ENCODE data around the gene SUGCT.

SUGCT gene

GRCh38 chr7:40134428-40135316 lies at the start of gene SUGCT, which contains the start of gene MPLKIP:
Gene SUGCT, plus strand, starts transcription at chr7:40135005.
Gene MPLKIP, minus strand, starts transcription at chr7:40134622. Its CDS starts 55 bp downstream, at chr7:40134567.
- peak within 1 kb of the TSS; percentile 94 for H3K27ac ChIP-seq (ENCODE audit: low read length)
- H3K4me1 ChIP-seq (ENCODE audit: control insufficient read depth in 1 of 2, insufficient read depth in 2 of 2, low read length in 2 of 2): peaks cover 12 to 21% of the 10 kb centered on the region in 2 donors
- H3K27me3 ChIP-seq (ENCODE audit: low read depth, low read length): no peaks in the 10 kb centered on the region
- H3K9me3 ChIP-seq (ENCODE audit: control insufficient read depth in 1 of 2, low read length in 2 of 2): no peaks in the 10 kb centered on the region
- H3K36me3 ChIP-seq (ENCODE audit: control insufficient read depth in 1 of 2, insufficient read depth in 2 of 2, low read length in 2 of 2): peaks cover 0 to 8% of the 10 kb centered on the region in 2 donors
- H3K4me3 ChIP-seq (ENCODE audit: low read depth in 1 of 2, low read length in 2 of 2): peak within 1 kb of the TSS; percentile 99

- Histone ChIP-seq H3K27ac (ENCODE audit: low read length) (no peak overlapping the region), H3K4me3 (ENCODE audit: low read depth in 1 of 2, low read length in 2 of 2) (no peak overlapping the region), H3K36me3 (ENCODE audit: control insufficient read depth in 1 of 2, insufficient read depth in 2 of 2, low read length in 2 of 2) (peaks cover 47 to 55% of the 10 kb centered on the region in 2 donors), H3K9me3 (ENCODE audit: control insufficient read depth in 1 of 2, low read length in 2 of 2) (no peaks in the 10 kb centered on the region), H3K4me1 (ENCODE audit: control insufficient read depth in 1 of 2, insufficient read depth in 2 of 2, low read length in 2 of 2) (peaks cover 0 to 3% of the 10 kb centered on the region in 2 donors), H3K27me3 (ENCODE audit: low read depth, low read length) (no peaks in the 10 kb centered on the region)
Observed at GRCh38 chr7:40092182-40092581, 42.6 kb upstream of the SUGCT start.

- H3K9me3 ChIP-seq (ENCODE audit: control insufficient read depth in 1 of 2, low read length in 2 of 2): no peaks in the 10 kb centered on the region
- H3K4me3 ChIP-seq (ENCODE audit: low read depth in 1 of 2, low read length in 2 of 2): no peak overlapping the region
- no peaks in the 10 kb centered on the region for H3K27me3 ChIP-seq (ENCODE audit: low read depth, low read length)
- H3K4me1 ChIP-seq (ENCODE audit: control insufficient read depth in 1 of 2, insufficient read depth in 2 of 2, low read length in 2 of 2): peaks cover 0 to 3% of the 10 kb centered on the region in 2 donors
- H3K27ac ChIP-seq (ENCODE audit: low read length): no peak overlapping the region
- H3K36me3 ChIP-seq (ENCODE audit: control insufficient read depth in 1 of 2, insufficient read depth in 2 of 2, low read length in 2 of 2): peaks cover 44 to 46% of the 10 kb centered on the region in 2 donors
Observed at GRCh38 chr7:40093631-40094350, 41.0 kb upstream of the SUGCT start.

- Histone ChIP-seq H3K4me1 (ENCODE audit: control insufficient read depth in 1 of 2, insufficient read depth in 2 of 2, low read length in 2 of 2) (peaks cover 0 to 3% of the 10 kb centered on the region in 2 donors), H3K27me3 (ENCODE audit: low read depth, low read length) (no peaks in the 10 kb centered on the region), H3K9me3 (ENCODE audit: control insufficient read depth in 1 of 2, low read length in 2 of 2) (no peaks in the 10 kb centered on the region), H3K27ac (ENCODE audit: low read length) (no peak overlapping the region), H3K4me3 (ENCODE audit: low read depth in 1 of 2, low read length in 2 of 2) (no peak overlapping the region), H3K36me3 (ENCODE audit: control insufficient read depth in 1 of 2, insufficient read depth in 2 of 2, low read length in 2 of 2) (peaks cover 38 to 40% of the 10 kb centered on the region in 2 donors)
Observed at GRCh38 chr7:40095230-40095629, 39.6 kb upstream of the SUGCT start.

- H3K4me3 ChIP-seq (ENCODE audit: low read depth in 1 of 2, low read length in 2 of 2): no peak overlapping the region
- no peaks in the 10 kb centered on the region for H3K27me3 ChIP-seq (ENCODE audit: low read depth, low read length)
- no peaks in the 10 kb centered on the region for H3K9me3 ChIP-seq (ENCODE audit: control insufficient read depth in 1 of 2, low read length in 2 of 2)
- H3K27ac ChIP-seq (ENCODE audit: low read length): no peak overlapping the region
- peaks cover 38 to 40% of the 10 kb centered on the region in 2 donors for H3K36me3 ChIP-seq (ENCODE audit: control insufficient read depth in 1 of 2, insufficient read depth in 2 of 2, low read length in 2 of 2)
- peaks cover 0 to 3% of the 10 kb centered on the region in 2 donors for H3K4me1 ChIP-seq (ENCODE audit: control insufficient read depth in 1 of 2, insufficient read depth in 2 of 2, low read length in 2 of 2)
Observed at GRCh38 chr7:40095695-40096327, 39.0 kb upstream of the SUGCT start.

DNA sequence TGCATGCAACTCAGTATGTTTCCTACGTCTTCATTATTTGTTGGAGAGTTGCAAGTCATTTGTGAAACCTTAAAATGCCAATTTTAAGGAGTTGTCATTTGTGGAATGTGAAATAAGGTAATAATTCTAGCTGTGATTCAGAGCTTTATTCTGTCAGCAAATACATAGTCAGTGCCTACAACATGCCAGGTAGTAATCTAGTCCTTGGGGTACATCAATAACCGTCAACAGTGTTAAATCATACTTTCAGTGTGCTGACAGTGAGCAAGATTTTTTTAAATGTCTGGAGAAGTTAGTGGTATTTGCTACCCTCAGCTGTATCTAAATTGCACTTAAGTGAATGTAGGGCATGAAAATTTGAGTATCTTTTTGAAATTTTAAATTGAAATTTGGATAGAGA lies 37.1 kb upstream of the SUGCT start:
- no peaks in the 10 kb centered on the region for H3K9me3 ChIP-seq (ENCODE audit: control insufficient read depth in 1 of 2, low read length in 2 of 2)
- H3K36me3 ChIP-seq (ENCODE audit: control insufficient read depth in 1 of 2, insufficient read depth in 2 of 2, low read length in 2 of 2): peaks cover 30% of the 10 kb centered on the region in 2 donors
- H3K27me3 ChIP-seq (ENCODE audit: low read depth, low read length): no peaks in the 10 kb centered on the region
- H3K4me3 ChIP-seq (ENCODE audit: low read depth in 1 of 2, low read length in 2 of 2): no peak overlapping the region
- no peak overlapping the region for H3K27ac ChIP-seq (ENCODE audit: low read length)
- H3K4me1 ChIP-seq (ENCODE audit: control insufficient read depth in 1 of 2, insufficient read depth in 2 of 2, low read length in 2 of 2): peaks cover 0 to 3% of the 10 kb centered on the region in 2 donors

- H3K4me3 ChIP-seq (ENCODE audit: low read depth in 1 of 2, low read length in 2 of 2): no peak overlapping the region
- H3K36me3 ChIP-seq (ENCODE audit: control insufficient read depth in 1 of 2, insufficient read depth in 2 of 2, low read length in 2 of 2): peaks cover 19 to 22% of the 10 kb centered on the region in 2 donors
- H3K27ac ChIP-seq (ENCODE audit: low read length): no peak overlapping the region
- H3K9me3 ChIP-seq (ENCODE audit: control insufficient read depth in 1 of 2, low read length in 2 of 2): no peaks in the 10 kb centered on the region
- H3K4me1 ChIP-seq (ENCODE audit: control insufficient read depth in 1 of 2, insufficient read depth in 2 of 2, low read length in 2 of 2): no peaks in the 10 kb centered on the region
- H3K27me3 ChIP-seq (ENCODE audit: low read depth, low read length): no peaks in the 10 kb centered on the region
Observed at GRCh38 chr7:40098810-40099209, 36.0 kb upstream of the SUGCT start.

DNA sequence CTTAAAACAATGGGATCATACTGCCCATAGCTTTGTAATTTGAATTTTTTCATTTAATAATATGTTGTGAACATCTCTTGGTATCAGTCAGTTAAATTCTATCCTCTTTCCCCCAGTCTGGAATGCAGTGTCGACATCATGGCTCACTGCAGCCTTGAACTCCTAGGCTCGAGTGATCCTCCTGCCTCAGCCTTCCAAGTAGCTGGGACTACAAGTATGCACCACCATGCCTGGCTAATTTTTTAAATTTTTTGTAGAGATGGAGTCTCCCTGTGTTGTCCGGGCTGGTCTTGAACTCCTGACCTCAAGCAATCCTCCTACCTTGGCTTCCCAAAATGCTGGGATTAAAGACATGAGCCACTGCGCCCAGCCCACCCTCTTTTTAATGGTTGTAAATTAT lies 35.0 kb upstream of the SUGCT start:
- Histone ChIP-seq H3K36me3 (ENCODE audit: control insufficient read depth in 1 of 2, insufficient read depth in 2 of 2, low read length in 2 of 2) (peaks cover 9 to 13% of the 10 kb centered on the region in 2 donors), H3K4me3 (ENCODE audit: low read depth in 1 of 2, low read length in 2 of 2) (no peak overlapping the region), H3K9me3 (ENCODE audit: control insufficient read depth in 1 of 2, low read length in 2 of 2) (no peaks in the 10 kb centered on the region), H3K27ac (ENCODE audit: low read length) (no peak overlapping the region), H3K27me3 (ENCODE audit: low read depth, low read length) (no peaks in the 10 kb centered on the region), H3K4me1 (ENCODE audit: control insufficient read depth in 1 of 2, insufficient read depth in 2 of 2, low read length in 2 of 2) (no peaks in the 10 kb centered on the region)

- Histone ChIP-seq H3K27ac (ENCODE audit: low read length) (no peak overlapping the region), H3K4me3 (ENCODE audit: low read depth in 1 of 2, low read length in 2 of 2) (no peak overlapping the region), H3K36me3 (ENCODE audit: control insufficient read depth in 1 of 2, insufficient read depth in 2 of 2, low read length in 2 of 2) (peaks cover 0 to 7% of the 10 kb centered on the region in 2 donors), H3K27me3 (ENCODE audit: low read depth, low read length) (no peaks in the 10 kb centered on the region), H3K9me3 (ENCODE audit: control insufficient read depth in 1 of 2, low read length in 2 of 2) (no peaks in the 10 kb centered on the region), H3K4me1 (ENCODE audit: control insufficient read depth in 1 of 2, insufficient read depth in 2 of 2, low read length in 2 of 2) (no peaks in the 10 kb centered on the region)
Observed at GRCh38 chr7:40101201-40101600, 33.6 kb upstream of the SUGCT start.

GRCh38 chr7:40102897-40103296 lies 31.9 kb upstream of the SUGCT start:
- Histone ChIP-seq H3K4me3 (ENCODE audit: low read depth in 1 of 2, low read length in 2 of 2) (no peak overlapping the region), H3K36me3 (ENCODE audit: control insufficient read depth in 1 of 2, insufficient read depth in 2 of 2, low read length in 2 of 2) (no peaks in the 10 kb centered on the region), H3K4me1 (ENCODE audit: control insufficient read depth in 1 of 2, insufficient read depth in 2 of 2, low read length in 2 of 2) (no peaks in the 10 kb centered on the region), H3K9me3 (ENCODE audit: control insufficient read depth in 1 of 2, low read length in 2 of 2) (no peaks in the 10 kb centered on the region), H3K27me3 (ENCODE audit: low read depth, low read length) (no peaks in the 10 kb centered on the region), H3K27ac (ENCODE audit: low read length) (no peak overlapping the region)

- Histone ChIP-seq H3K4me1 (ENCODE audit: control insufficient read depth in 1 of 2, insufficient read depth in 2 of 2, low read length in 2 of 2) (no peaks in the 10 kb centered on the region), H3K27ac (ENCODE audit: low read length) (no peak overlapping the region), H3K36me3 (ENCODE audit: control insufficient read depth in 1 of 2, insufficient read depth in 2 of 2, low read length in 2 of 2) (no peaks in the 10 kb centered on the region), H3K4me3 (ENCODE audit: low read depth in 1 of 2, low read length in 2 of 2) (no peak overlapping the region), H3K27me3 (ENCODE audit: low read depth, low read length) (no peaks in the 10 kb centered on the region), H3K9me3 (ENCODE audit: control insufficient read depth in 1 of 2, low read length in 2 of 2) (no peaks in the 10 kb centered on the region)
Observed at GRCh38 chr7:40105879-40106473, 28.8 kb upstream of the SUGCT start.

Measured in muscle layer of duodenum (tissue), 2 donors.